Endothelial cell of coronary artery (primary cell): Measurements from ENCODE around the gene LUM. TPM values are rescaled to one million over a fixed set of nuclear protein-coding genes. Genes with fewer than 3 reads are reported as not detected.

Experiments used
- total RNA-seq: library from RNA; depleted of rRNA; stranded (reverse); fragments of >200 nt; gene quantifications from 2 replicates; pipeline ENCODE4 v1.2.3, GENCODE V29; 2014

LUM gene
- total RNA-seq = 0.18 and 1.2 TPM in 2 replicates

GRCh38 chr12:91111366-91112325 is at the start of gene LUM:
Gene LUM (minus strand): TSS chr12:91111494. CDS start chr12:91108979, 2,515 bp downstream.

GRCh38 chr12:91057368-91058165 is 53.7 kb downstream of the LUM start, which contains the start of gene KERA:
Gene KERA (minus strand): TSS chr12:91058024. CDS start chr12:91056281, 1,743 bp downstream.

Other genes starting within 250 kb of the LUM start
- not detected in 2 replicates for gene CCER1, start 156.3 kb downstream of the LUM start, total RNA-seq
- gene EPYC, start 106.5 kb downstream of the LUM start, total RNA-seq = not detected in 2 replicates
- gene KERA, start 53.5 kb downstream of the LUM start, total RNA-seq = not detected in 2 replicates
- 0.36 and 21.3 TPM in 2 replicates for gene DCN, start 71.3 kb upstream of the LUM start, total RNA-seq